GM12878 (cell line): ENCODE data around the gene MFAP1. TPM values are rescaled to one million over a fixed set of nuclear protein-coding genes. Genes with fewer than 3 reads are reported as not detected.

Source experiments
- ATAC-seq: fragments of 200-7000 bp; cut with Tn5 transposase; 3 replicates; pipeline ENCODE4 v1.9.1; 2020; ENCODE audit warnings: mild to moderate bottlenecking, moderate library complexity
- BruUV-seq: library from RNA; stranded (reverse); fragments of 400-500 nt; replicated peaks from 2 replicates; lab custom pipeline; 2021; lab: Mats Ljungman, UMichigan
- CTCF ChIA-PET: fragments of 300-600 bp; sonication (Branson Sonifier 250); formaldehyde crosslinking; extraction: SDS; loops from one replicate; lab custom pipeline; 2021; ENCODE audit warnings: inconsistent platforms; lab: Yijun Ruan, JAX
- POLR2A ChIA-PET: fragments of 350-600 bp; formaldehyde crosslinking; extraction: SDS; loops from one replicate; lab custom pipeline; 2021; ENCODE audit warnings: inconsistent platforms; lab: Charles Lee
- RAD21 ChIA-PET: fragments of 300-600 bp; sonication (Branson Sonifier 250); formaldehyde crosslinking; loops from one replicate; lab custom pipeline; 2023; ENCODE audit warnings: antibody characterized with exemption; ENCODE audit not compliant: unreplicated experiment; lab: Charles Lee
- SMC1A ChIA-PET: fragments of 300-600 bp; sonication (Branson Sonifier 250); formaldehyde crosslinking; loops from one replicate; lab custom pipeline; 2023; ENCODE audit not compliant: unreplicated experiment, uncharacterized antibody; lab: Charles Lee
- DNase-seq: peaks from one replicate; pipeline ENCODE4 v3.0.0-alpha.2; 2011; ENCODE audit warnings: low read depth, low spot score
- FAIRE-seq: peaks from 3 replicates; lab custom pipeline; 2011; peaks lifted over from hg19 to GRCh38; lab: Jason Lieb, UNC
- H2AFZ ChIP-seq: 2 replicates; pipeline ENCODE4 v1.6.0; 2011; ENCODE audit warnings: low read depth, low read length, control low read depth; ENCODE audit not compliant: control insufficient read depth
- H3K27ac ChIP-seq: 2 replicates; pipeline ENCODE4 v1.5.1; 2011; ENCODE audit warnings: control low read depth; ENCODE audit not compliant: control insufficient read depth, insufficient read depth
- H3K27me3 ChIP-seq, 2 experiments: replicated peaks in 1 of 2; 2 replicates each; pipeline versions ENCODE4 v1.6.0 to v1.6.1; 2011; ENCODE audit warnings: low read length in 1 of 2; ENCODE audit not compliant: control insufficient read depth in 2 of 2, insufficient read depth in 2 of 2
- H3K36me3 ChIP-seq, 2 experiments: 2 replicates each; pipeline ENCODE4 v1.5.1; 2011; ENCODE audit warnings: low read length in 1 of 2; ENCODE audit not compliant: control insufficient read depth in 2 of 2, insufficient read depth in 2 of 2
- H3K4me1 ChIP-seq: 2 replicates; pipeline ENCODE4 v1.6.1; 2011; ENCODE audit warnings: mild to moderate bottlenecking, low read length, moderate library complexity, mixed read lengths; ENCODE audit not compliant: control insufficient read depth, insufficient read depth
- H3K4me2 ChIP-seq: 2 replicates; pipeline ENCODE4 v1.6.0; 2011; ENCODE audit warnings: control low read depth; ENCODE audit not compliant: control insufficient read depth, insufficient read depth
- H3K4me3 ChIP-seq: fragments of 200-600 bp; sonication (generic); 2 replicates; pipeline ENCODE4 v1.5.1; 2016
- H3K79me2 ChIP-seq: 2 replicates; pipeline ENCODE4 v1.6.0; 2011; ENCODE audit warnings: low read length; ENCODE audit not compliant: control insufficient read depth, insufficient read depth
- H3K9ac ChIP-seq: 2 replicates; pipeline ENCODE4 v1.8.0; 2011; ENCODE audit warnings: low read length, control low read depth, mixed read lengths; ENCODE audit not compliant: control insufficient read depth, insufficient read depth
- H3K9me3 ChIP-seq: replicated peaks from 3 replicates; pipeline ENCODE4 v1.5.1; 2011; ENCODE audit warnings: mild to moderate bottlenecking, low read length; ENCODE audit not compliant: control insufficient read depth, insufficient read depth
- H4K20me1 ChIP-seq: 2 replicates; pipeline ENCODE4 v1.6.0; 2011; ENCODE audit not compliant: control insufficient read depth, insufficient read depth
- BRCA1 ChIP-seq: IDR thresholded peaks from 2 replicates; pipeline ENCODE4 v1.6.1; 2011; ENCODE audit warnings: low read depth, low read length, improper control_type of control experiment
- EZH2 ChIP-seq: IDR thresholded peaks from 2 replicates; pipeline ENCODE4 v1.6.1; 2012; ENCODE audit warnings: low read depth, mild to moderate bottlenecking, control low read depth, inconsistent platforms, low read length, borderline replicate concordance; ENCODE audit not compliant: control insufficient read depth
- HCFC1 ChIP-seq: fragments of 150-350 bp; IDR thresholded peaks from 2 replicates; pipeline ENCODE4 v1.6.1; 2014; ENCODE audit warnings: low read length
- IKZF2 ChIP-seq, 2 experiments: fragments of 450-650 bp; IDR thresholded peaks; 2 replicates each; pipeline ENCODE4 v1.6.1; 2017; ENCODE audit warnings: mild to moderate bottlenecking in 2 of 2, moderate library complexity in 2 of 2
- IRF3 ChIP-seq: fragments of 450-650 bp; IDR thresholded peaks from 2 replicates; pipeline ENCODE4 v1.6.1; 2014; ENCODE audit warnings: mild to moderate bottlenecking
- JUND ChIP-seq: IDR thresholded peaks from 2 replicates; pipeline ENCODE4 v1.6.1; 2012; ENCODE audit warnings: low read depth, mild to moderate bottlenecking, low read length, improper control_type of control experiment, moderate library complexity
- POU2F2 ChIP-seq: IDR thresholded peaks from 3 replicates; pipeline ENCODE4 v1.6.1; 2011; ENCODE audit warnings: low read depth, mild to moderate bottlenecking, low read length, borderline replicate concordance
- RBBP5 ChIP-seq: fragments of 200-600 bp; sonication (generic); conservative IDR thresholded peaks from 2 replicates; pipeline ENCODE4 v1.6.1; 2016
- RELA ChIP-seq: fragments of 450-650 bp; IDR thresholded peaks from 2 replicates; pipeline ENCODE4 v1.8.0; 2014; ENCODE audit warnings: borderline replicate concordance; ENCODE audit not compliant: partially characterized antibody
- STAT1 ChIP-seq: fragments of 450-650 bp; conservative IDR thresholded peaks from 2 replicates; pipeline ENCODE4 v1.6.1; 2014; ENCODE audit warnings: antibody characterized with exemption, mild to moderate bottlenecking
- YBX1 ChIP-seq: fragments of 450-650 bp; IDR thresholded peaks from 2 replicates; pipeline ENCODE4 v1.6.1; 2016; ENCODE audit warnings: antibody characterized with exemption
- ZBTB4 ChIP-seq: fragments of 450-650 bp; formaldehyde crosslinking; IDR thresholded peaks from 2 replicates; pipeline ENCODE4 v1.4.0; 2022; ENCODE audit warnings: mild to moderate bottlenecking, moderate library complexity
- ZBTB40 ChIP-seq: fragments of 450-650 bp; IDR thresholded peaks from 2 replicates; pipeline ENCODE4 v1.6.1; 2016; ENCODE audit warnings: mild to moderate bottlenecking, moderate library complexity, borderline replicate concordance
- WGBS: methylation state at CpG from one replicate; pipeline ENCODE4 v1.1.6; 2016; ENCODE audit warnings: low lambda C conversion rate; ENCODE audit not compliant: insufficient replicate concordance, insufficient coverage; ENCODE audit errors: missing lambda C conversion rate; 5-methylcytosine and 5-hydroxymethylcytosine counted together
- in situ Hi-C: fragments of 300-500 bp; cut with MboI; formaldehyde crosslinking; loops from 9 replicates; pipeline ENCODE4 v1.14.3; 2018; ENCODE audit warnings: mixed read lengths
- intact Hi-C: fragments of 100-400 bp; cut with micrococcal nuclease; formaldehyde crosslinking; loops from one replicate; pipeline ENCODE4 v1.14.2; 2022; ENCODE audit not compliant: unreplicated experiment
- polyA plus RNA-seq, 11 experiments: library from polyadenylated mRNA; depleted of rRNA in 4 of 11; unstranded in 6 of 11; stranded (reverse) in 5 of 11; fragments of >200 nt; fragmentation: Nextera tagmentation in 4 of 11; fragmentation: Illumina TruSeq in 1 of 11; extraction: Ambion mirVana in 4 of 11; extraction: Trizol in 1 of 11; gene quantifications; 1 replicate in 1 of 11; 2 replicates in 10 of 11; pipeline versions ENCODE4 v1.2.1 to v1.2.3, GENCODE V29; 2011 to 2016; ENCODE audit warnings: inconsistent platforms in 2 of 11, missing spikeins in 2 of 11, low read depth in 1 of 11
- total RNA-seq, 4 experiments: library from RNA; depleted of rRNA in 3 of 4; stranded (reverse); fragments of >200 nt in 3 of 4; fragmentation: Illumina TruSeq in 1 of 4; extraction: Trizol in 1 of 4; gene quantifications; 2 replicates each; pipeline versions ENCODE4 v1.2.1 to v1.2.3, GENCODE V29; 2013 to 2021

Gene MFAP1
- total and polyA plus RNA-seq, 10 of the 15 experiments (the other 5 are each of a cell fraction or from before 2014, with no cell fraction given), result 24.5 to 67.3 (median 47.4) TPM

GRCh38 chr15:43793647-43794046 is 30.8 kb downstream of the MFAP1 start:
- BruUV-seq, result no TSS peak
- RAD21 ChIA-PET, result interaction anchor here (1.1 to 1.7 kb wide), 4 partner anchors 15 to 34 kb away, joined by 4 to 9 read pairs (median 6); partner anchors contain the start of genes ELL3 and MFAP1
- Histone ChIP-seq H3K79me2 (peaks cover 34% of the 10 kb centered on the region), H3K9ac (peak overlapping the region; percentile 100), H3K4me1 (peaks cover 25% of the 10 kb centered on the region), H3K4me2 (peak overlapping the region; percentile 99), H3K27me3 (no peaks in the 10 kb centered on the region), H3K4me3 (peak overlapping the region; percentile 96), H4K20me1 (no peaks in the 10 kb centered on the region; the same call in none of the 2 replicates), H3K36me3 (peaks cover 5 to 30% of the 10 kb centered on the region in 2 experiments), H2AFZ (no peak overlapping the region), H3K27ac (peak overlapping the region; percentile 99), H3K9me3 (no peaks in the 10 kb centered on the region)
- POLR2A ChIA-PET, result interaction anchor here (1.0 to 6.5 kb wide), 7 partner anchors 10 to 37 kb away, joined by 3 to 59 read pairs (median 6); partner anchors contain the start of genes ELL3, MFAP1 and WDR76
- in situ Hi-C loops, result loop anchor here (10.0 to 25.0 kb wide), 2 partner anchors 931 to 1531 kb away; partner anchors contain the start of genes GANC and TMEM87A
- CTCF ChIA-PET, result interaction anchor here (0.5 to 1.5 kb wide), 3 partner anchors 17 to 911 kb away, joined by 3 to 5 read pairs (median 4); partner anchors contain the start of gene ELL3
- intact Hi-C loops, result loop anchor here (5.0 kb wide), 1 partner anchor 34 kb away; the partner anchor contains the start of gene WDR76
- 95% methylated on average over 7 of the region's 10 CpGs for WGBS
- DNase-seq (no peak), ATAC-seq (no peak), FAIRE-seq (no peak)
- SMC1A ChIA-PET, result interaction anchor here (1.1 to 9.4 kb wide), 6 partner anchors 10 to 34 kb away, joined by 3 to 129 read pairs (median 4); partner anchors contain the start of genes ELL3 and MFAP1
- TF ChIP-seq RELA (no peak), JUND (no peak), IKZF2 (IDR thresholded peaks at IDR 0.05) (no peak), ZBTB4 (CRISPR knock-in tag) (no peak), BRCA1 (no peak), STAT1 (no peak), POU2F2 (no peak), ZBTB40 (no peak), YBX1 (no peak), HCFC1 (no peak), EZH2 (no peak), IRF3 (no peak), RBBP5 (no peak)
